HG02970 (cell line): ENCODE measurements around the gene SLAMF9.

Source experiments
- ATAC-seq: cut with Tn5 transposase; IDR thresholded peaks from one replicate; pipeline ENCODE4 v1.9.1; 2021; ENCODE audit warnings: mild to moderate bottlenecking, moderate library complexity, moderate number of reproducible peaks; ENCODE audit not compliant: unreplicated experiment, low FRiP score

Gene SLAMF9

DNA sequence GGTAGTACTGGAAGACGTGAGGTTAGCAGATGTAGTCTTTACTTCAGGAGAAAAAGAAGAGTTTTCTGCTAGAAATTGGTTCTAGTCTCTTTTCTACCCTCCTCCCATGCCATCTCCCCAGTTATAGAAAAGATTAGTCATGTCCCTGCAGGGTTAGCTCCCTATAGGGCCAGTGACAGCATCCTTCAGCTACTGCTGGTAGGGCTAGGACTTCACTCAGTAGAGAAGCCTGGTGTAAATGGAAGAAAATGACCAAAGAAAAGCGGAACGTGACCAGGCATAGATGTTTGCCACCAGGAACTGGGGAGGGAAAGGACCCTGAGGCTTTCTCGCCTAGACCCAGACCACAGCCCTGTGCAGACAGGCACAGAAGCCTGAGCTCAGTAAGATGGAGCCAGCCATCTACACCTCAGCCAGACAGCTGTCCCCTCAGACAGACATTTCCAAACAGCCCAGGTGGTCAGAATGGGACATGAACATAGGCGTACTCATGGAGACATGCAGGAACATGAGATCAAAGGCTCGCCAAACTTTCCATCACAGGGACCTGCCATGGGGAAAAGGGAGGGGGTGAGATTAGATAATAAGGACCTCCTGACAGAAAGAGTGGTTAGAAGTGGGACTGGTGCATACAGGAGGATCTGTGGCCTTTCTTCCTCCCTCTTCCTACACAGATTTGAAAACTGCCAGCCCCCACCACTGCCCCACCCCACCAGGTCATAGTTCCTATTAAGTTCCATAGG lies 23.5 kb upstream of the SLAMF9 start:
- no peak for ATAC-seq

GRCh38 chr1:159974350-159974965 lies 20.4 kb upstream of the SLAMF9 start:
- no peak for ATAC-seq

- no peak for ATAC-seq
Observed at GRCh38 chr1:159973350-159973940, 19.4 kb upstream of the SLAMF9 start.

DNA sequence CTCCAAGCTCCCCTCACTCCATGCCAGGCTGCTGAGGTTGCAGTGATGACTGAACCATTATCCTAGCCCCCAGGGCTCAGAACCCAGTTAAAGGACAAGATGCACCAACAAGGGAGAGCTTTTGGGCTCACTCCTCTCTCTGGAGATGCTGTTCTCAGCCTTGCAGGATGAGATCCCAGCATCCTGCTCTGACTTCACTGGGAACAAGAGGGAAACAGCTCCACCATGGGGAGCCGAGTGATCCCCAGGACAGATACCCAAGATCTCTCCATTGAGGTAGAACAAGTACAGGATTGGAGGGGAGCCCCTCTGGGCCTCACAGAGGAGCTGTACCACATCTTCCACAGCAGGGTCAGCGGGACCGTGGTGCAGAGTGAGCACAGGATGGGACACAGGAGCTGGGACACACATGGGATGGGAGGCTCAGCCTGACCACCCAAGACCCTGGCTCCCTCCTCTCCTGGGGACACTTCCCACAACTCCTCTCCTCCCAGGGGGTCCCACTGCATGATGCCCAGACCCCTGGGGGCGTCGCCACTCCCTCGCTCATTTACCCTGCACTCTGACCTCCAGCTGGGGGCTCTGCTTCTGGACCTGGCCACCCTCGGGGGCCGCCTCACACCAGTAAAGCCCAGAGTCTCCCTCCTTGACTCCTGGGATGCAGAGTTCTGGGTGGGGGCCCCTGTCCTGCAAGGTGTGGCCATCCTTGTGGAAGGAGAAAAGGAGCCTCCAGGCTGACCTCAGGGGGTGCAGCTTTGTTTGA lies 18.6 kb upstream of the SLAMF9 start:
- no peak for ATAC-seq

DNA sequence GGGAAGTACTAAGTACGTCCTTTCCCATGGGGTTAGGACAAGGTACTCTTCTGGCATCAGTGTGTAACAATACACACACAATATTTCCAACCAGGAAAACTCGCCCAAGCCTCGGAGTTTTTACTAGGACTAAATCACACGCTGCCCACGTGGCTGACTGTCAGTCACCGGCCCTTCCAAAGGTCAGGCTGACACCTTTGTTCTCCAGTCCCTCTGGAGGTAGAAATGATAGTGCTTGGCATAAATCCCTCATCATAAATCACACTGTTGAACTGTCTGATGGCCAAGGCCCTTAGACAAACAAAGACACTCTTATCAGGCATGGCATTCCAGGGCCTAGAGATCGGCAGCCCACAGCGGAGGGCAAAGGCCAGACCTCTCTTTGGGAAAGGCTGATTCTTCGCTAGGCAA lies 16.9 kb upstream of the SLAMF9 start:
- ATAC-seq: no peak

GRCh38 chr1:159968901-159969300 lies 14.9 kb upstream of the SLAMF9 start:
- ATAC-seq: no peak

DNA sequence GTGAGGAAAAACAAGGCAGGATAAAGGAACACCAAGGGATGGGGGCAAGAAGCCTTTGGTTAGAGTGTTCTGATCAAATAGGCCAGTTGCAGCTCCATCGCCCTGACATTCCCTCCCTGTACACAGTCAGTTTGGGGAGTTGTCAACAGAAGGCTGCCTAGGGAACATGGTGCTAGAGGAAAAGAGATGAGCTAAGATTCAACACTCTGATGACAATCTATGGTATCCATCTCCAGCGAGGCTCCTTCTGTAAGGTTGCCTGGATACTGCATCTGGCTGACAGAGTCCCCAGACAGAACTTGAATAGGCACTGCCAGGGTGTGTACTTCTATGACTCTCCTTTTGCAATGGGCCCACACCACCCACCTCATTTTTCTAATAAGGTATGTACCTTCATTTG lies 11.2 kb upstream of the SLAMF9 start:
- no peak for ATAC-seq

DNA sequence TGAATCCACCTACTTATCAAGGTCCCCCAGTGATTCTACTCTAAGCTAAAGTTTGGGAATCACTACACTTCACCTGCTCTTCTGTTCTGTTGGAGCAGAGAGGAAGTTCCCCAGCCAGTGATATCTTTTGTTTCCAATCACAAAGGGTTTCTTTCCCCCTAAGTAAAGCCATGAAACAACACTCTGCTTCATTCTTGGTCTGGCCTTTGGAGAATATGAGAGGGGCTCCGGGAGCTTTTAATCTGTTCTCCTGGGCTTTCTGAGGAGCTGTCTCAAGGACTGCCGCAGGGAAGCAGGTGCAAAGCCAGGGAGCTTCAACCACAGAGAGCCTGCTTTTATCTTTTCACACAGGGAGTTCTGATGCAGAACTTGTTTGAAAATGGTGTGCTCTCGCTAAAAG lies 10.1 kb upstream of the SLAMF9 start:
- ATAC-seq: no peak

DNA sequence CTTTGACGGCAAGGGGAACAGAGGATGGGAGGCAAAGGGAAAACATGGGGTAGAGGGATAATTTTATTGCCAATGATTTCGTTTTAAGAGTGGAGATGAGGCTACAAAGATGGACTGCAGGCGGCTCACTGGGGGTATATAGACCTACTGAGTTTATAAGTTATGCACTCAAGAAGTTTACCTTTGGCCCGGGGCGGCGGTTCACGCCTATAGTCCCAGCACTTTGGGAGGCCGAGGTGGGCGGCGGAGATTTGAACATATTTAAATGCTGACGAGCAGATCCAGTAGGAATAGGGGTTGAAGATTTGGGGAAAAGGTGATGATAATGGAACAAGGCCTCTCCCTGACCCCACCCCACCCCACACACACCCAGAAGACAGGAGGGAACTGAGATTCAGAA lies 8.1 kb upstream of the SLAMF9 start:
- ATAC-seq: no peak

DNA sequence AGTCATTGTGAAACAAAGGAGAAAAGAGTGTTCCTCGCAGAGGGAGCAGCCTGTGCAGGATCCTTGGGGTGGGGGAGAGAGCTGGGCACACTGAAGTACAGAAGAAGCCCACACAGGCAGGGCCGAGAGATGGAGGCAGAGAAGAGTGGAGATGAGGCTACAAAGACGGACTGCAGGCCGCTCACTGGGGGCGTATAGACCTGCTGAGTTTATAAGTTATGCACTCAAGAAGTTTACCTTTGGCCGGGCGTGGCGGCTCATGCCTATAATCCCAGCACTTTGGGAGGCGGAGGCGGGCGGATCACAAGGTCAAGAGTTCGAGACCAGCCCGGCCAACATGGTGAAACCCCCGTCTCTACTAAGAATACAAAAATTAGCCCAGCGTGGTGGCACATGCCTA lies 7.6 kb upstream of the SLAMF9 start:
- ATAC-seq: no peak

- no peak for ATAC-seq
Observed at GRCh38 chr1:159960721-159961381, 6.8 kb upstream of the SLAMF9 start.

DNA sequence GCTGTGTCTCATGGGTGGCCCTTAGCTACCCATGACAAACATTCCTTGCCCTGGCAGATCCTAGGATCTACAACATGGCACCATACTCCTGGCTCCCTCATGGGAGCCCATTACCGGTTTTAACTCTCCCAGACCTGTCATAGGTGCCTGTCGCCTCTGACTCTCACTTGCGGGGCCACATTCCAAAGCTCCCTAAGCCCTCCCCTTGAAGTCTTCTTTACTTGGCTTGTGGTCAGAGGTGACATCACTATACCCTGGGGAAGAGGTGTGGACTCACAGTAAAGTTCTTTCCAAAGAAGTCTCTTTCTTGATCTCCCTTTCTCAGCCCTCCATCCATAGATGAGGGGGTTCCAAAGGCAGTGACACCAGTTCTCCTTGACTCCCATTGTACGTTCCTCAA lies 5.4 kb upstream of the SLAMF9 start:
- ATAC-seq: no peak

GRCh38 chr1:159958719-159959380 lies 4.8 kb upstream of the SLAMF9 start:
- no peak for ATAC-seq

- ATAC-seq: no peak
Observed at GRCh38 chr1:159957824-159958268, 3.8 kb upstream of the SLAMF9 start.

- no peak for ATAC-seq
Observed at GRCh38 chr1:159955456-159955855, 1.4 kb upstream of the SLAMF9 start.

DNA sequence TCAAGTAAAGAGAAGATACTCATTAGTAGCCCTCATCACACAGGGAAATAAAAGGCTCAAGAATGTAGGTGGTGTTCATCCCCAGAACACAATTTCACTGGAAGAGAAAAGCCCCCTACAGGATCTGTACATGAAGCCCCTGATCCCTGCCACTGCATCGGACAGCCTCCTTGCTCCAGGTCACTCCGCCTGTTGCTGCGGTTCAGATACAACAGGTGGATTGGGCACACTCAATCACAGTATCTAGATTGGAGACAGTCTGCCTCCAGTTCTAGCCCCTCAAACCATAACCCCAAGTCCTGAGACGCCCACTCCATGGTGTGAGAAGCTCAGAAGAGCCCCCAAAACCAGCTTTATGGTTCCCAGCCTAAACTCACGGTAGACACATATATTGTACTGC lies 1.1 kb downstream of the SLAMF9 start:
- ATAC-seq: no peak

DNA sequence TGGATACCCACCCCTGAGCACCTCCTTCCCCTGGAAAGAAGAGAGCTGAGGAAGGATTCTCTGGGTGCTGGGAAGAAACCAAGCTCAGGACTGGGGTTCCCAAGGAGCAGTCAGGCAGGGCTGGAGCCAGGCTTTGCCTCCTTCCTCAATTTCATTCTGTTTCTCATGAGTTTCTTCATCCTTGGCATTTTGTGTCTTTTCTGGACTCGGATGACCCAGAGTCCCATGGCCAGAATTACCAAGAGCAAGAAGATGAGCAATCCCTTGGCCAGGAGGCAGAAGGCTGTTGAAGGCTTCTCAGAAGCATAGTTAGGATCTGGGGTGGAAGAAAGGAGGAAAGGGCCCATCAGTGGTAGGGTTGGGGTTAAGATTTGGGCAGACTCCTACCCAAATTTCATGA lies 2.5 kb downstream of the SLAMF9 start:
- ATAC-seq: no peak

- ATAC-seq: no peak
Observed at GRCh38 chr1:159951016-159951415, 3.0 kb downstream of the SLAMF9 start.

DNA sequence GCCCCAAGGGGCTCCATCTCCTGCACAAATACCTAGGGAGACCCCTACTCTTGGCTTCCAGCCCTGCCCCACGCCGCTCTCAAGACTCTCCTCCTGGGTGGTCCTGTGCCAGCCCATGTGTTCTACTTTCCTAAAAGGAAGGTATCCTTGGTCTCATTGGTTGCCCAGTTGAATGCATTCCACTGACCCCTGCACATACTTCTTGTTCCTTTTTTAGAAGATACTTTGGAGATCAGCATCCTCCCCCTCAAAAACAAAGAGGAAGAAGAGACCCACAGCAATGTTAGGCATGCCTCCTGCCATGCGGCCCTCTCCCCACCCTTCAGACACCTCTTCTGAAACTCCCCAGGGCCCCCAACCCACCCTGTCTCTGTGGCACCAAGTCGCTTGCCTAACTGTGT lies 4.1 kb downstream of the SLAMF9 start:
- no peak for ATAC-seq

DNA sequence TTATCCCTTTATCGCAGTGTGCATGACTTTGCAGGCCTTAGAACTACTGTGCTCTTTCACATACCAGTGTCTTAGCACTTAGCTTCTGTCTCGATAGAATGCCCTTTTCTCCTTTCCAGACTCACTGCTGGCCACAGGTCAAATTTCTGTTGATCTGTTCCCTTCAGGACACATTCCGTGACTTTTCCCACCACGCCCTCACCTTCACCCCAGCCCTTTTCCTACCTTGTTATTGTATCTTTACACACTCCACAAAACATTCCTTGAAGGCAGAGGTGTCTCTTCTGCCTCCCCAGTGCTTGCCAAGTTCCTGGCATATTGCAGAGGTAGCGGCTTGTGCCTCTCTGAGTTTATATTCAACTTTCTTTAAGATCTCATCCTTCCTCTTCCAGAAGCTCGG lies 4.9 kb downstream of the SLAMF9 start:
- no peak for ATAC-seq
